ENCODE measurements around the gene ZNF750. TPM values are rescaled to one million over a fixed set of nuclear protein-coding genes. Genes with fewer than 3 reads are reported as not detected.
"Not testable (repeated sequence)": the region's sequence is repeated elsewhere in the genome, so short reads cannot be mapped to it uniquely, and the experiment has no call there.

Gene ZNF750
- total and polyA plus RNA-seq, 8 donors = 0.02 to 0.08 TPM; not detected in 6

DNA sequence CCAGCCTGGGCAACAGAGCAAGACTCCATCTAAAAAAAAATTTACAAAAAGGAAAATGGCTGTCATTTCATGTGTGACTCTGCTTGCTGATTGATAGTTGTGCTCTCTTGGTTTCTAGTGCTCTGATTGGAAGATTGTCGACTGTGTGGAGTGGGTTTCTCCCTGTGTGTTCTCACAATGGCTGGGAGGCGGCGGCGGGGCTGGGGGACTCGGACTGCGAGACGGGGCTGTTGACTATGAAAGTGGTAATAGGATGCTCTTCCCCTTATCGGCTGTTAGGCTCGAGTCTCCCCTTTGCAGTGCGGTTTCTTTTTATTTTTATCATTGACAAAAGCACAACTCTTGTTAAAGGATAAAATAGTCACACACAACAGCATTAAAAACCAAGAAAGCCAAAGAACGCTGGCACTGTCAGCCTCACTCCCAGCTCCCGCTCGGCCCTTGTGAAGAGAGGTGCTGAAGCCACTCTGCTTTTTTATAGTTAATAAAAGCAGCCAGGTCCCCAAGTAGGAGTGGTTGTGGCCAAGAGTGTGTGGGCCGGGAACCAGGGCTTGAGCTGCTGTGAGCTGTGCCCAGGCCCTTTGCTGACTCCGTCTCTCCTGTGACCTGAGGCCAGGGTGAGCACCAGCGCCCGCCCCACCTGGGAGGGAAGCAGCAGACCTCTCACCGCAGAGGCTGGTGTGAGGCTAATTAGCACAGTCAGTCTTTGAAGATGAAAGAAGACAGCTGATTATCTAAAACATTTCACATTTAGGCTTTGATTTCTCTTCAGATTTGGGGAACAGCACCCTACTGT lies 51.4 kb downstream of the ZNF750 start:
- Histone ChIP-seq H3K4me1 (no peaks in the 10 kb centered on the region), H3K27me3 (no peaks in the 10 kb centered on the region), H3K36me3 (no peaks in the 10 kb centered on the region), H3K9me3 (no peaks in the 10 kb centered on the region), H3K27ac (no peak overlapping the region), H3K4me3 (no peak overlapping the region)
- DNase-seq (peak in 1 of 6 donors; percentile 41), ATAC-seq (no peak), FAIRE-seq (no peak)
- WGBS, 2 donors = 90 to 93% methylated on average over 18 of the region's 18 CpGs
- TF ChIP-seq, protein P1, sequence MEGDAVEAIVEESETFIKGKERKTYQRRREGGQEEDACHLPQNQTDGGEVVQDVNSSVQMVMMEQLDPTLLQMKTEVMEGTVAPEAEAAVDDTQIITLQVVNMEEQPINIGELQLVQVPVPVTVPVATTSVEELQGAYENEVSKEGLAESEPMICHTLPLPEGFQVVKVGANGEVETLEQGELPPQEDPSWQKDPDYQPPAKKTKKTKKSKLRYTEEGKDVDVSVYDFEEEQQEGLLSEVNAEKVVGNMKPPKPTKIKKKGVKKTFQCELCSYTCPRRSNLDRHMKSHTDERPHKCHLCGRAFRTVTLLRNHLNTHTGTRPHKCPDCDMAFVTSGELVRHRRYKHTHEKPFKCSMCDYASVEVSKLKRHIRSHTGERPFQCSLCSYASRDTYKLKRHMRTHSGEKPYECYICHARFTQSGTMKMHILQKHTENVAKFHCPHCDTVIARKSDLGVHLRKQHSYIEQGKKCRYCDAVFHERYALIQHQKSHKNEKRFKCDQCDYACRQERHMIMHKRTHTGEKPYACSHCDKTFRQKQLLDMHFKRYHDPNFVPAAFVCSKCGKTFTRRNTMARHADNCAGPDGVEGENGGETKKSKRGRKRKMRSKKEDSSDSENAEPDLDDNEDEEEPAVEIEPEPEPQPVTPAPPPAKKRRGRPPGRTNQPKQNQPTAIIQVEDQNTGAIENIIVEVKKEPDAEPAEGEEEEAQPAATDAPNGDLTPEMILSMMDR (IDR thresholded peaks at IDR 0.05) = no peak
- intact Hi-C loops (cut with DNase I) = loop anchor here in 1 of 3 donors (10.0 kb wide), 1 partner anchor 126 kb away; no protein-coding TSS in a partner anchor

DNA sequence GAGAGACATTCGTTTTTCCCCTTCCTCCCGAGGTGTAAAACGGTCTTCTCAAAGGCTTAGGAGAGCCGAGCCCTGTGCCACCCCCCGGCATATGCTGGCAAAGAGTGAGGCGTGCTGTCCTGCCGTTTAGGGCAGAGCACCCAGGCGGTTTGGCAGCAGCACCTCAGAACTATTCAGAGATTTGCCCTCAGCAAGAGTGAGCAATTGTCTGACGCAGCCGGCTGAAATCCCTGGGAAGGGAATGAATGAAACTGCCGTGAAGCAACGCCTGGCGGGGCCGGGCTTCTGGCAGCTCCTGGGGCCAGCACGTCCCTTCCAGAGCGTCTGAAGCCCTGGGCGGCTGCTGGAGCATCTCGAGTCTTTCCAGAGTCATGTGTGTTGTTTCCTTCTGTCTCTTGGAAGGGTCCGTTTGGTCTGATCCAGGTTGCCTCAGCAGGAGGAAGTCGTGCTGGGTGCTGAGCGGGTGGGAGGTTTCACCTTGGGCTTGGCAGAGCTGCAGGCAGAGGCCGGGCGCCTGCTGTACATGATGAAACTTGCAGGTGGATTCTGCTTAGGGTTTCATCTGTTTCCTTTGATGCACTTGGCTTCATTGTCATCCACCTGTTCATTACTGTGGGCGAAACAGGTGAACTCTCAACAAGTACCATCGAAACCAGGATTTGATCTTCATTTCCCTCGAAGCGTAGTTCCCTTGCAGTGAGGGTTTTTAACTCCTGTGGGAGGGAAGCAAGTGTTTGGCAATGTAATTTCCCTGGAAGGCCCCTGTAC lies 52.6 kb downstream of the ZNF750 start:
- no peaks in the 10 kb centered on the region for H3K36me3 ChIP-seq
- no peaks in the 10 kb centered on the region for H3K9me3 ChIP-seq
- no peak overlapping the region for H3K4me3 ChIP-seq
- intact Hi-C loops (cut with DNase I) = loop anchor here in 1 of 3 donors (10.0 kb wide), 1 partner anchor 128 kb away; no protein-coding TSS in a partner anchor
- 88 to 92% methylated on average over 27 of the region's 27 CpGs for WGBS, 2 donors
- no peaks in the 10 kb centered on the region for H3K27me3 ChIP-seq
- DNase-seq (peak in 1 of 6 donors; percentile 33), FAIRE-seq (no peak), ATAC-seq (peak in 2 of 4 donors; percentile 19 to 63)
- H3K4me1 ChIP-seq = no peaks in the 10 kb centered on the region
- no peak overlapping the region for H3K27ac ChIP-seq
- TF ChIP-seq, protein P1 (IDR thresholded peaks at IDR 0.05) = no peak

DNA sequence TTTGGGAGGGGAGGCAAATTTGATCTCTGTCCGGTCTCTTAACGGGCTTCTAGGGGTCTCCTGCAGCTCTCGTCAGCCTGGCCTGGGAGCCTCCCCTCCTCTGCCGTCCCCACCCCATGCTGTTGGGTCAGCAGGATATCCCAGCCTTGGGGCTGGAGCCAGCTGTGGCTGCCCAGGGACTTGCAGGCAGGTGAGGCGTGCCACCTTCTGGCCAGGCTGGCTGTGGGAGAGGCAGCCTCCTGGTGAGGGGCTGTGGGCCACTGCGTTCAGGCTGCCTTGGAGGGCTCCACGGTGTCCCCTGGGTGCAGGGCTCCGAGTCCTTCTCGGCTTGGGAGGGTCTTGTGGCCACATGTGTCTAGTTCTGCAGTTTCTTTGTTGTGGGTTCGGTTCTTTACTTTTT lies 53.4 kb downstream of the ZNF750 start:
- intact Hi-C loops (cut with DNase I) = loop anchor here in 1 of 3 donors (10.0 kb wide), 1 partner anchor 128 kb away; no protein-coding TSS in a partner anchor
- ATAC-seq = no peak
- Histone ChIP-seq H3K27me3 (no peaks in the 10 kb centered on the region), H3K9me3 (no peaks in the 10 kb centered on the region), H3K36me3 (no peaks in the 10 kb centered on the region), H3K4me3 (no peak overlapping the region), H3K27ac (no peak overlapping the region), H3K4me1 (no peaks in the 10 kb centered on the region)
- no peak for FAIRE-seq
- TF ChIP-seq, protein P1 (IDR thresholded peaks at IDR 0.05) = no peak
- DNase-seq = peak in 1 of 6 donors; percentile 62
- 93 to 95% methylated on average over 9 to 10 of the region's 10 CpGs for WGBS, 2 donors

DNA sequence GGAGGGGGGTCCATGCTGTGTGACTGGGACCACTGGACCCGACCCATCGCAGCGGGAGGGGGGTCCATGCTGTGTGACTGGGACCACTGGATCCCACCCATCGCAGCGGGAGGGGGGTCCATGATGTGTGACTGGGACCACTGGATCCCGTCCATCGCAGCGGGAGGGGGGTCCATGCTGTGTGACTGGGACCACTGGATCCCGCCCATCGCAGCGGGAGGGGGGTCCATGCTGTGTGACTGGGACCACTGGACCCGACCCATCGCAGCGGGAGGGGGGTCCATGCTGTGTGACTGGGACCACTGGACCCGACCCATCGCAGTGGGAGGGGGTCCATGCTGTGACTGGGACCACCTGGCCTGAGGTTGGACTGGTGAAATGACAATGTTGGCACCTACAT lies 54.2 kb downstream of the ZNF750 start:
- not testable (repeated sequence) for H3K9me3 ChIP-seq, ATAC-seq, H3K36me3 ChIP-seq, FAIRE-seq, H3K4me1 ChIP-seq, H3K27me3 ChIP-seq, H3K4me3 ChIP-seq, H3K27ac ChIP-seq
- WGBS, 2 donors = 96 to 98% methylated on average over 12 to 16 of the region's 16 CpGs
- intact Hi-C loops (cut with DNase I) = loop anchor here in 1 of 3 donors (10.0 kb wide), 1 partner anchor 129 kb away; no protein-coding TSS in a partner anchor
- DNase-seq = peak in 2 of 6 donors; percentile 24 to 76

DNA sequence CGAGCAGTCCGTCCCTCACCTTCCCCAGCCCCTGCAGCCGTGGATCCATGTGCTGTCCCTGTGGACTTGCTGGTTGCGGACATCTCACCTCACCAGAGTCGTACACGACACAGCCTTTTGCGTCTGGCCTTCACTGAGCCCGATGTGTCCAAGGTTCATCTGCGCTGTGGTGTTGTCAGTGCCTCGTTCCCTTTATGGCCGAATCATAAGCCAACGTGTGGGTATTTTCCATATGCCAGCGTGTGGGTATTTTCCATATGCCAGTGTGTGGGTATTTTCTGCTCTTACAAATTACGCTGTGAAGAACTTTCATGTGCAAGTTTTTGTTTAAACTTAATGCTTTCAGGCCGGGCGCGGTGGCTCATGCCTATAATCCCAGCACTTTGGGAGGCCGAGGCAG lies 56.3 kb downstream of the ZNF750 start:
- no peak overlapping the region for H3K4me3 ChIP-seq
- H3K4me1 ChIP-seq = no peaks in the 10 kb centered on the region
- no peak for ATAC-seq
- H3K9me3 ChIP-seq = no peaks in the 10 kb centered on the region
- 92% methylated on average over 18 of the region's 18 CpGs for WGBS, 2 donors
- no peaks in the 10 kb centered on the region for H3K36me3 ChIP-seq
- no peak for FAIRE-seq
- H3K27ac ChIP-seq = no peak overlapping the region
- H3K27me3 ChIP-seq = no peaks in the 10 kb centered on the region
- intact Hi-C loops (cut with DNase I) = loop anchor here in 1 of 3 donors (5.0 to 10.0 kb wide), 2 partner anchors 131 to 294 kb away; partner anchors contain the start of gene METRNL
- TF ChIP-seq, protein P1 (IDR thresholded peaks at IDR 0.05) = no peak
- peak in 2 of 6 donors; percentile 12 to 25 for DNase-seq
